A549 treated with dexamethasone at 1 μM for 4 hours (cell line): ENCODE measurements around the gene ITGA6. TPM values are rescaled to one million over a fixed set of nuclear protein-coding genes. Genes with fewer than 3 reads are reported as not detected.

ENCODE experiments used
- total RNA-seq: library from RNA; stranded (reverse); fragments of 200-300 nt; extraction: Qiagen RNA extraction; gene quantifications from 5 replicates; pipeline ENCODE4 v1.2.3, GENCODE V29; 2022

ITGA6 gene
- total RNA-seq, result 39.1 to 59.5 TPM (median 51.5 TPM) in 5 replicates

DNA sequence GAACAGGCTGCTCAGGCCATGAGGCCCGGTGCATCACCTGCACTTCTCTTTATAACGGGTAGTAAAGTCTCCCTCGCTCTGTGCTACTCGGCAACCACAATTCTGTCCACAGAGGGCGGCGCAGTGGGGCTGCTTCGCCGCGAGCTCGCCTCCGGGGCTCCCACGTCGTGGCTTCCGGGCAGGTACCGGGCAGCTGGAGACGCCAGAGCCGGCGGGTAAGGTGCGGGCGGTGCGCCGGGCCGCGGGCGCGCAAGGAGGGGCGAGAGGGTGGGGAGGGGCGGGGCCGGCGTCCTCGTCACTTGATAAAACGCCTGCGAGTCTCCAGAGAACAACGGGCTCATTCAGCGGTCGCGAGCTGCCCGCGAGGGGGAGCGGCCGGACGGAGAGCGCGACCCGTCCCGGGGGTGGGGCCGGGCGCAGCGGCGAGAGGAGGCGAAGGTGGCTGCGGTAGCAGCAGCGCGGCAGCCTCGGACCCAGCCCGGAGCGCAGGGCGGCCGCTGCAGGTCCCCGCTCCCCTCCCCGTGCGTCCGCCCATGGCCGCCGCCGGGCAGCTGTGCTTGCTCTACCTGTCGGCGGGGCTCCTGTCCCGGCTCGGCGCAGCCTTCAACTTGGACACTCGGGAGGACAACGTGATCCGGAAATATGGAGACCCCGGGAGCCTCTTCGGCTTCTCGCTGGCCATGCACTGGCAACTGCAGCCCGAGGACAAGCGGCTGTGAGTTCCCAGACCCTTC is at the start of gene ITGA6:
Gene ITGA6 (plus strand): TSS at position 331 of the 734 bp plus-strand sequence.

Other genes with a start within 250 kb of the ITGA6 start
- 2.4 to 5.1 TPM (median 3.9 TPM) in 5 replicates for gene PDK1, start 128.5 kb downstream of the ITGA6 start, total RNA-seq